VCaP (cell line): Measurements from ENCODE around the gene HVCN1.
"Not testable (repeated sequence)": the region's sequence is repeated elsewhere in the genome, so short reads cannot be mapped to it uniquely, and the experiment has no call there.

ENCODE experiments used
- H3K27ac ChIP-seq: fragments of 450-650 bp; 2 replicates; pipeline ENCODE4 v1.5.1; 2017
- CTCF ChIP-seq: fragments of 450-650 bp; conservative IDR thresholded peaks from 2 replicates; pipeline ENCODE4 v1.5.1; 2017; ENCODE audit warnings: mild to moderate bottlenecking, moderate library complexity

The HVCN1 gene

GRCh38 chr12:110728628-110729027, 39.7 kb upstream of the HVCN1 start:
- TF ChIP-seq CTCF, result no peak
- no peak overlapping the region for H3K27ac ChIP-seq

- no peak for TF ChIP-seq CTCF
- no peak overlapping the region for H3K27ac ChIP-seq
Observed at GRCh38 chr12:110726708-110727369, 37.9 kb upstream of the HVCN1 start.

GRCh38 chr12:110726028-110726427, 37.1 kb upstream of the HVCN1 start:
- no peak for TF ChIP-seq CTCF
- no peak overlapping the region for H3K27ac ChIP-seq

GRCh38 chr12:110725267-110725666, 36.4 kb upstream of the HVCN1 start:
- TF ChIP-seq CTCF, result no peak
- no peak overlapping the region for H3K27ac ChIP-seq

GRCh38 chr12:110722892-110723291, 34.0 kb upstream of the HVCN1 start:
- H3K27ac ChIP-seq, result not testable (repeated sequence)

- H3K27ac ChIP-seq, result no peak overlapping the region
- TF ChIP-seq CTCF, result no peak
Observed at GRCh38 chr12:110721570-110721969, 32.7 kb upstream of the HVCN1 start.

- H3K27ac ChIP-seq, result no peak overlapping the region
- TF ChIP-seq CTCF, result no peak
Observed at GRCh38 chr12:110720516-110720915, 31.6 kb upstream of the HVCN1 start.

GRCh38 chr12:110718222-110718908, 29.4 kb upstream of the HVCN1 start:
- TF ChIP-seq CTCF, result no peak
- H3K27ac ChIP-seq, result no peak overlapping the region
